A549 (cell line): ENCODE results near the gene IPO4.

Source experiments
- BHLHE40 ChIP-seq: IDR thresholded peaks from 2 replicates; pipeline ENCODE4 v1.6.1; 2012; ENCODE audit warnings: low read depth, low read length, inconsistent platforms
- EP300 ChIP-seq, 2 experiments: fragments of >200 bp; sonication (Bioruptor Twin); formaldehyde crosslinking; IDR thresholded peaks; 2 replicates in 1 of 2; 3 replicates in 1 of 2; pipeline ENCODE4 v1.6.1; 2016 to 2017
- FOSB ChIP-seq: fragments of 250-450 bp; sonication (Bioruptor Pico); IDR thresholded peaks from 2 replicates; pipeline ENCODE4 v1.5.0; 2020; ENCODE audit warnings: mild to moderate bottlenecking, moderate library complexity
- MAFK ChIP-seq: fragments of 450-650 bp; IDR thresholded peaks from 2 replicates; pipeline ENCODE4 v1.6.1; 2014; ENCODE audit not compliant: partially characterized antibody
- MYC ChIP-seq: IDR thresholded peaks from 2 replicates; pipeline ENCODE4 v1.6.1; 2012; ENCODE audit warnings: mild to moderate bottlenecking, inconsistent platforms, low read length, improper control_type of control experiment, borderline replicate concordance
- POLR2A ChIP-seq: IDR thresholded peaks from 2 replicates; pipeline ENCODE4 v1.6.1; 2012; ENCODE audit warnings: mild to moderate bottlenecking, low read length
- TF ChIP-seq, protein P1 (sequence below): fragments of >200 bp; sonication (Bioruptor Twin); formaldehyde crosslinking; IDR thresholded peaks from 3 replicates; pipeline ENCODE4 v1.5.1; 2016
- TF ChIP-seq, protein P2 (sequence below): fragments of 200-600 bp; sonication (generic); IDR thresholded peaks from 2 replicates; pipeline ENCODE4 v1.6.1; 2016; ENCODE audit warnings: antibody characterized with exemption, mild to moderate bottlenecking, moderate library complexity
- TF ChIP-seq, protein P3 (sequence below): IDR thresholded peaks from 2 replicates; pipeline ENCODE4 v1.6.1; 2012

DNA sequence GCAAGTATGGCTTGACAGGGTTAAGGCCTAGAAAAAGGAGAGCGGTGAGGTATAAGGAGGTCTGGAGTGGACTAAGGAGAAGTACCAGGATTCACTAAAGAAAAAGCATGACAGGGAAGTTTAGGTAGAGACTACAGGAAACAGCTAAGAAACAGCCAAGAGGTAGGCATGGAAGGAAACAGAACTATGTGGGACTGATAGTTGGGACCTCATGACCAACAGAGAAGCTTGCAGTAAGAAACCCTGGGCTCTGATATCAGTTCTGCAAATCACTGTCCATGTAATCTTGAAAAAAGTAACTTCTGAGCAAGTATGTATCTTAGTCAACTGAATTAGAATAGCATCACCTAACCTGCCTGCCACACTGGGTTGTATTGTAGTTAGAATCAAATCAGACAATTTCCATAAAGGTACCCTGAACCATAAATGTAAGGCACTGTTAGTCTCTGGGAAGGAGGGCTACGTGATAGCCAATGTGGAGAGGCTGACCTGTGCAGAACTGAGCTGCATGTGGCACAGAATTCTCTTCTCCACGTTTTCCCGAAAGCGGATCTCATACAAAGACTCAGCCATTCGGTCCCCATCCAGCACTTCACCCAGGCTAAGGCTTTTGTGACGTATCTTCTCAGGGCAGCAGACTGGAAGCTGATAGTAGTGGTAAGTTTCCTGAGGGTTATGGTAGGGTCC, 5.7 kb upstream of the IPO4 start:
- no peak for TF ChIP-seq MAFK
- TF ChIP-seq, protein P1, sequence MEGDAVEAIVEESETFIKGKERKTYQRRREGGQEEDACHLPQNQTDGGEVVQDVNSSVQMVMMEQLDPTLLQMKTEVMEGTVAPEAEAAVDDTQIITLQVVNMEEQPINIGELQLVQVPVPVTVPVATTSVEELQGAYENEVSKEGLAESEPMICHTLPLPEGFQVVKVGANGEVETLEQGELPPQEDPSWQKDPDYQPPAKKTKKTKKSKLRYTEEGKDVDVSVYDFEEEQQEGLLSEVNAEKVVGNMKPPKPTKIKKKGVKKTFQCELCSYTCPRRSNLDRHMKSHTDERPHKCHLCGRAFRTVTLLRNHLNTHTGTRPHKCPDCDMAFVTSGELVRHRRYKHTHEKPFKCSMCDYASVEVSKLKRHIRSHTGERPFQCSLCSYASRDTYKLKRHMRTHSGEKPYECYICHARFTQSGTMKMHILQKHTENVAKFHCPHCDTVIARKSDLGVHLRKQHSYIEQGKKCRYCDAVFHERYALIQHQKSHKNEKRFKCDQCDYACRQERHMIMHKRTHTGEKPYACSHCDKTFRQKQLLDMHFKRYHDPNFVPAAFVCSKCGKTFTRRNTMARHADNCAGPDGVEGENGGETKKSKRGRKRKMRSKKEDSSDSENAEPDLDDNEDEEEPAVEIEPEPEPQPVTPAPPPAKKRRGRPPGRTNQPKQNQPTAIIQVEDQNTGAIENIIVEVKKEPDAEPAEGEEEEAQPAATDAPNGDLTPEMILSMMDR, result no peak
- no peak for TF ChIP-seq BHLHE40
- no peak for TF ChIP-seq POLR2A
- TF ChIP-seq, protein P2, sequence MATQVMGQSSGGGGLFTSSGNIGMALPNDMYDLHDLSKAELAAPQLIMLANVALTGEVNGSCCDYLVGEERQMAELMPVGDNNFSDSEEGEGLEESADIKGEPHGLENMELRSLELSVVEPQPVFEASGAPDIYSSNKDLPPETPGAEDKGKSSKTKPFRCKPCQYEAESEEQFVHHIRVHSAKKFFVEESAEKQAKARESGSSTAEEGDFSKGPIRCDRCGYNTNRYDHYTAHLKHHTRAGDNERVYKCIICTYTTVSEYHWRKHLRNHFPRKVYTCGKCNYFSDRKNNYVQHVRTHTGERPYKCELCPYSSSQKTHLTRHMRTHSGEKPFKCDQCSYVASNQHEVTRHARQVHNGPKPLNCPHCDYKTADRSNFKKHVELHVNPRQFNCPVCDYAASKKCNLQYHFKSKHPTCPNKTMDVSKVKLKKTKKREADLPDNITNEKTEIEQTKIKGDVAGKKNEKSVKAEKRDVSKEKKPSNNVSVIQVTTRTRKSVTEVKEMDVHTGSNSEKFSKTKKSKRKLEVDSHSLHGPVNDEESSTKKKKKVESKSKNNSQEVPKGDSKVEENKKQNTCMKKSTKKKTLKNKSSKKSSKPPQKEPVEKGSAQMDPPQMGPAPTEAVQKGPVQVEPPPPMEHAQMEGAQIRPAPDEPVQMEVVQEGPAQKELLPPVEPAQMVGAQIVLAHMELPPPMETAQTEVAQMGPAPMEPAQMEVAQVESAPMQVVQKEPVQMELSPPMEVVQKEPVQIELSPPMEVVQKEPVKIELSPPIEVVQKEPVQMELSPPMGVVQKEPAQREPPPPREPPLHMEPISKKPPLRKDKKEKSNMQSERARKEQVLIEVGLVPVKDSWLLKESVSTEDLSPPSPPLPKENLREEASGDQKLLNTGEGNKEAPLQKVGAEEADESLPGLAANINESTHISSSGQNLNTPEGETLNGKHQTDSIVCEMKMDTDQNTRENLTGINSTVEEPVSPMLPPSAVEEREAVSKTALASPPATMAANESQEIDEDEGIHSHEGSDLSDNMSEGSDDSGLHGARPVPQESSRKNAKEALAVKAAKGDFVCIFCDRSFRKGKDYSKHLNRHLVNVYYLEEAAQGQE, result no peak
- TF ChIP-seq MYC, result no peak
- TF ChIP-seq, protein P3, sequence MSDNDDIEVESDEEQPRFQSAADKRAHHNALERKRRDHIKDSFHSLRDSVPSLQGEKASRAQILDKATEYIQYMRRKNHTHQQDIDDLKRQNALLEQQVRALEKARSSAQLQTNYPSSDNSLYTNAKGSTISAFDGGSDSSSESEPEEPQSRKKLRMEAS, result no peak
- TF ChIP-seq FOSB (CRISPR knock-in tag), result no peak
- no peak for TF ChIP-seq EP300 (IDR thresholded peaks at IDR 0.05)
